H1 (cell line): Measurements from ENCODE around the gene ADAM12.

ENCODE experiments used
- HDAC2 ChIP-seq, 2 experiments: fragments of 300-600 bp in 1 of 2; sonication (generic) in 1 of 2; IDR thresholded peaks; 2 replicates each; pipeline ENCODE4 v1.6.1; 2011 to 2012; ENCODE audit warnings: low read depth in 2 of 2, low read length in 2 of 2, mild to moderate bottlenecking in 2 of 2, moderate library complexity in 2 of 2, borderline replicate concordance in 1 of 2, inconsistent platforms in 1 of 2
- MAX ChIP-seq: IDR thresholded peaks from 2 replicates; pipeline ENCODE4 v1.6.1; 2012; ENCODE audit warnings: inconsistent platforms
- POLR2A ChIP-seq, 2 experiments: IDR thresholded peaks; 1 replicate in 1 of 2; 2 replicates in 1 of 2; pipeline ENCODE4 v1.6.1; 2011; ENCODE audit warnings: low read depth in 2 of 2, low read length in 2 of 2, mild to moderate bottlenecking in 2 of 2; ENCODE audit errors: control extremely low read depth in 1 of 2
- POLR2AphosphoS5 ChIP-seq: IDR thresholded peaks from 2 replicates; pipeline ENCODE4 v1.6.1; 2011; ENCODE audit warnings: low read depth, low read length
- SIN3A ChIP-seq, 2 experiments: IDR thresholded peaks in 1 of 2; conservative IDR thresholded peaks in 1 of 2; 2 replicates each; pipeline ENCODE4 v1.6.1; 2011 to 2012; ENCODE audit warnings: low read length in 2 of 2, improper control_type of control experiment in 1 of 2, low read depth in 1 of 2, mild to moderate bottlenecking in 1 of 2

- TF ChIP-seq POLR2AphosphoS5 (no peak), HDAC2 (IDR thresholded peaks at IDR 0.05; ENCODE audit: borderline replicate concordance in 1 of 2, low read depth in 2 of 2, low read length in 2 of 2) (no peak), SIN3A (conservative IDR thresholded peaks at IDR 0.05 in 1 of 2, IDR thresholded peaks at IDR 0.05 in 1 of 2; ENCODE audit: low read depth in 1 of 2, low read length in 2 of 2) (no peak), POLR2A (IDR thresholded peaks at IDR 0.05; ENCODE audit: control extremely low read depth in 1 of 2, low read depth in 2 of 2, low read length in 2 of 2) (no peak), MAX (no peak)
Observed at GRCh38 chr10:125979976-125980375, 408.3 kb downstream of the ADAM12 start.
